T1000 (cell line): Measurements from ENCODE around the gene RAB3B.
"Not testable (repeated sequence)": the region's sequence is repeated elsewhere in the genome, so short reads cannot be mapped to it uniquely, and the experiment has no call there.

ENCODE experiments used
- DNase-seq: peaks from one replicate; lab custom pipeline; 2025; ENCODE audit warnings: mixed read lengths; lab: John Stamatoyannopoulos, UW

RAB3B gene

GRCh38 chr1:51989582-51990477 lies 670 bp downstream of the RAB3B start:
- no peak for DNase-seq

GRCh38 chr1:51988254-51988653 lies 2.2 kb downstream of the RAB3B start:
- DNase-seq: no peak

GRCh38 chr1:51986718-51987117 lies 3.8 kb downstream of the RAB3B start:
- DNase-seq: no peak

- DNase-seq: no peak
Observed at GRCh38 chr1:51982161-51982560, 8.3 kb downstream of the RAB3B start.

- DNase-seq: no peak
Observed at GRCh38 chr1:51981555-51981954, 8.9 kb downstream of the RAB3B start.

GRCh38 chr1:51978099-51978498 lies 12.4 kb downstream of the RAB3B start:
- DNase-seq: no peak

GRCh38 chr1:51976846-51977602 lies 13.5 kb downstream of the RAB3B start:
- no peak for DNase-seq

- no peak for DNase-seq
Observed at GRCh38 chr1:51973587-51974474, 16.7 kb downstream of the RAB3B start.

- DNase-seq: peak; percentile 55
Observed at GRCh38 chr1:51969038-51969705, 21.3 kb downstream of the RAB3B start.

- no peak for DNase-seq
Observed at GRCh38 chr1:51968632-51969031, 21.9 kb downstream of the RAB3B start.

GRCh38 chr1:51967213-51967791 lies 23.2 kb downstream of the RAB3B start:
- not testable (repeated sequence) for DNase-seq

GRCh38 chr1:51966559-51966958 lies 23.9 kb downstream of the RAB3B start:
- no peak for DNase-seq

GRCh38 chr1:51964309-51964696 lies 26.2 kb downstream of the RAB3B start:
- no peak for DNase-seq

GRCh38 chr1:51963592-51964308 lies 26.8 kb downstream of the RAB3B start:
- no peak for DNase-seq

- no peak for DNase-seq
Observed at GRCh38 chr1:51962486-51963356, 27.8 kb downstream of the RAB3B start.

- no peak for DNase-seq
Observed at GRCh38 chr1:51961954-51962353, 28.5 kb downstream of the RAB3B start.

GRCh38 chr1:51961231-51961630 lies 29.3 kb downstream of the RAB3B start:
- DNase-seq: no peak

GRCh38 chr1:51960262-51960661 lies 30.2 kb downstream of the RAB3B start:
- DNase-seq: no peak

- no peak for DNase-seq
Observed at GRCh38 chr1:51958824-51959223, 31.7 kb downstream of the RAB3B start.

GRCh38 chr1:51957618-51958017 lies 32.9 kb downstream of the RAB3B start:
- no peak for DNase-seq
